Panc1 (cell line): ENCODE results near the gene AFF4.
"Not testable (repeated sequence)": the region's sequence is repeated elsewhere in the genome, so short reads cannot be mapped to it uniquely, and the experiment has no call there.

ENCODE experiments used
- TCF7L2 ChIP-seq: IDR thresholded peaks from 2 replicates; pipeline ENCODE4 v1.6.1; 2011; ENCODE audit warnings: mild to moderate bottlenecking, low read depth, low read length, inconsistent platforms
- TF ChIP-seq, protein P1 (sequence below): fragments of 450-650 bp; IDR thresholded peaks from 2 replicates; pipeline ENCODE4 v1.5.1; 2017; ENCODE audit warnings: mild to moderate bottlenecking

DNA sequence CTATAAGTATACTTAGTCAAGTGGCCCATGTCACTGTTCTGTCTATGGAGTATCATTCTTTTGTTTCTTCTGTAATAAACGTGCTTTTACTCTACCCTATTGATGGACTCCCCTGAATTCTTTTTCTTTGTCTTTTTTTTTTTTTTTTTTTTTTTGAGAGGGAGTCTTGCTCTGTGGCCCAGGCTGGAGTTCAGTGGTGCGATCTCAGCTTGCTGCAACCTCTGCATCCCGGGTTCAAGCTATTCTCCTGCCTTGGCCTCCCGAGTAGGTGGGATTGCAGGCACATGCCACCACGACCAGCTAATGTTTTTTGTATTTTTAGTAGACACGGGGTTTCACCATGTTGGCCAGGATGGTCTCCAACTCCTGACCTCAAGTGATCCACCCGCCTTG is 9.0 kb upstream of the AFF4 start:
- TF ChIP-seq, protein P1, sequence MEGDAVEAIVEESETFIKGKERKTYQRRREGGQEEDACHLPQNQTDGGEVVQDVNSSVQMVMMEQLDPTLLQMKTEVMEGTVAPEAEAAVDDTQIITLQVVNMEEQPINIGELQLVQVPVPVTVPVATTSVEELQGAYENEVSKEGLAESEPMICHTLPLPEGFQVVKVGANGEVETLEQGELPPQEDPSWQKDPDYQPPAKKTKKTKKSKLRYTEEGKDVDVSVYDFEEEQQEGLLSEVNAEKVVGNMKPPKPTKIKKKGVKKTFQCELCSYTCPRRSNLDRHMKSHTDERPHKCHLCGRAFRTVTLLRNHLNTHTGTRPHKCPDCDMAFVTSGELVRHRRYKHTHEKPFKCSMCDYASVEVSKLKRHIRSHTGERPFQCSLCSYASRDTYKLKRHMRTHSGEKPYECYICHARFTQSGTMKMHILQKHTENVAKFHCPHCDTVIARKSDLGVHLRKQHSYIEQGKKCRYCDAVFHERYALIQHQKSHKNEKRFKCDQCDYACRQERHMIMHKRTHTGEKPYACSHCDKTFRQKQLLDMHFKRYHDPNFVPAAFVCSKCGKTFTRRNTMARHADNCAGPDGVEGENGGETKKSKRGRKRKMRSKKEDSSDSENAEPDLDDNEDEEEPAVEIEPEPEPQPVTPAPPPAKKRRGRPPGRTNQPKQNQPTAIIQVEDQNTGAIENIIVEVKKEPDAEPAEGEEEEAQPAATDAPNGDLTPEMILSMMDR: not testable (repeated sequence)
- TF ChIP-seq TCF7L2: not testable (repeated sequence)
